ENCODE results near the gene PTRH1. TPM values are rescaled to one million over a fixed set of nuclear protein-coding genes. Genes with fewer than 3 reads are reported as not detected.

PTRH1 gene
- total and polyA plus RNA-seq, 4 donors, result 8.6 to 41.7 (median 24.7) TPM

DNA sequence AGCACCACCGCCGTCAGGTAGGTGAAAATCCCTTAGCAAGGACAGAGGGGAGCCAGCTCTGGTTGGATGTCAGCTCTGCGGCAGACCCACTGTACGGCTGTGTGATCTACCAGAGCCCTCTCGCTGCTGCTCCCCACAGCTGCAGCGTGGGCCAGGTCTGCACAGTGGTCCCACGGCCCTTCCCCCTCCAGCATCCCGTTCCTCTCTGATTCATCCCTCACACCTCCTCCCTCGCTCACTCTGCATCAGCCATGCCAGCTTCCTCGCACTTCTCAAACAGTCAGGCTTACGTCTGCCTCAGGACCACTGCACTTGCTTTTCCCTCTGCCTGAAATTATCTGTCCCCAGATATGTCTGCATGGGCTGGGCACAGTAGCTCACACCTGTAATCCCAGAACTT lies 35.2 kb downstream of the PTRH1 start:
- H3K4me1 ChIP-seq (ENCODE audit: control insufficient read depth in 5 of 5, insufficient read depth in 5 of 5, low read length in 5 of 5), result no peaks in the 10 kb centered on the region
- no peak overlapping the region for H3K9ac ChIP-seq (ENCODE audit: insufficient read depth in 1 of 2, low read length in 2 of 2)
- WGBS, 2 donors, result 92 to 95% methylated on average over 11 of the region's 11 CpGs
- H3K27me3 ChIP-seq (ENCODE audit: control insufficient read depth in 3 of 3, insufficient read depth in 3 of 3, low read length in 2 of 3), result no peaks in the 10 kb centered on the region
- H3K9me3 ChIP-seq (ENCODE audit: control insufficient read depth in 4 of 4, insufficient read depth in 3 of 4, low read length in 3 of 4), result no peaks in the 10 kb centered on the region
- no peak for DNase-seq
- H3K4me3 ChIP-seq, result no peak overlapping the region
- TF ChIP-seq, protein P1, sequence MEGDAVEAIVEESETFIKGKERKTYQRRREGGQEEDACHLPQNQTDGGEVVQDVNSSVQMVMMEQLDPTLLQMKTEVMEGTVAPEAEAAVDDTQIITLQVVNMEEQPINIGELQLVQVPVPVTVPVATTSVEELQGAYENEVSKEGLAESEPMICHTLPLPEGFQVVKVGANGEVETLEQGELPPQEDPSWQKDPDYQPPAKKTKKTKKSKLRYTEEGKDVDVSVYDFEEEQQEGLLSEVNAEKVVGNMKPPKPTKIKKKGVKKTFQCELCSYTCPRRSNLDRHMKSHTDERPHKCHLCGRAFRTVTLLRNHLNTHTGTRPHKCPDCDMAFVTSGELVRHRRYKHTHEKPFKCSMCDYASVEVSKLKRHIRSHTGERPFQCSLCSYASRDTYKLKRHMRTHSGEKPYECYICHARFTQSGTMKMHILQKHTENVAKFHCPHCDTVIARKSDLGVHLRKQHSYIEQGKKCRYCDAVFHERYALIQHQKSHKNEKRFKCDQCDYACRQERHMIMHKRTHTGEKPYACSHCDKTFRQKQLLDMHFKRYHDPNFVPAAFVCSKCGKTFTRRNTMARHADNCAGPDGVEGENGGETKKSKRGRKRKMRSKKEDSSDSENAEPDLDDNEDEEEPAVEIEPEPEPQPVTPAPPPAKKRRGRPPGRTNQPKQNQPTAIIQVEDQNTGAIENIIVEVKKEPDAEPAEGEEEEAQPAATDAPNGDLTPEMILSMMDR (IDR thresholded peaks at IDR 0.05; ENCODE audit: control extremely low read depth, extremely low read depth), result no peak
- no peak for ATAC-seq (ENCODE audit: insufficient read depth, low FRiP score)
- H3K27ac ChIP-seq (ENCODE audit: low read depth in 1 of 2, low read length in 1 of 2), result no peak overlapping the region
- peaks cover 11 to 71% (median 34%) of the 10 kb centered on the region in 4 donors for H3K36me3 ChIP-seq (ENCODE audit: control insufficient read depth in 4 of 4, insufficient read depth in 4 of 4, low read length in 4 of 4)

DNA sequence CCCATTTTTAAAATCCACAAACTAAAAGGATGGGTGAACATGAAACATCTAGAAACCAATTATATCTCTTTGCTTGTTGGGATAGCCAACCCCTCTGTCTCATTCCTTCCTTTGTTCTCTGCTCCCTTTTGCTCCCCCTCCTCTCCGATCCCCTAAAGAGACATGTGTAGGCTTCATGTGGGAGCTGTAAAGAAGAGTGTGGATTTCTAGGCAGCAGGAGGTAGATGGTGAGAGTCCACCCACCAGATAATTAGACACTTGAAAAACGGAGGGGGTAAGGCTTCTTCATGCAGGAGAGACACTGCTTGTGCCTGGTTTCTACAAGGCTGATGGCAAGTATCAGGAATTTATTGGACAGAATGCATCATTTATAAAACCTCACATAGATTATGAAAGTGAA lies 36.0 kb downstream of the PTRH1 start:
- no peak overlapping the region for H3K27ac ChIP-seq (ENCODE audit: low read depth in 1 of 2, low read length in 1 of 2)
- H3K27me3 ChIP-seq (ENCODE audit: control insufficient read depth in 3 of 3, insufficient read depth in 3 of 3, low read length in 2 of 3), result no peaks in the 10 kb centered on the region
- no peak overlapping the region for H3K9ac ChIP-seq (ENCODE audit: insufficient read depth in 1 of 2, low read length in 2 of 2)
- WGBS, 2 donors, result 89 to 92% methylated on average over 2 of the region's 2 CpGs
- ATAC-seq (ENCODE audit: insufficient read depth, low FRiP score) (no peak), DNase-seq (no peak)
- TF ChIP-seq, protein P1 (IDR thresholded peaks at IDR 0.05; ENCODE audit: control extremely low read depth, extremely low read depth), result no peak
- H3K4me1 ChIP-seq (ENCODE audit: control insufficient read depth in 5 of 5, insufficient read depth in 5 of 5, low read length in 5 of 5), result no peaks in the 10 kb centered on the region
- peaks cover 11 to 69% (median 32%) of the 10 kb centered on the region in 4 donors for H3K36me3 ChIP-seq (ENCODE audit: control insufficient read depth in 4 of 4, insufficient read depth in 4 of 4, low read length in 4 of 4)
- H3K4me3 ChIP-seq, result no peak overlapping the region
- H3K9me3 ChIP-seq (ENCODE audit: control insufficient read depth in 4 of 4, insufficient read depth in 3 of 4, low read length in 3 of 4), result no peaks in the 10 kb centered on the region

DNA sequence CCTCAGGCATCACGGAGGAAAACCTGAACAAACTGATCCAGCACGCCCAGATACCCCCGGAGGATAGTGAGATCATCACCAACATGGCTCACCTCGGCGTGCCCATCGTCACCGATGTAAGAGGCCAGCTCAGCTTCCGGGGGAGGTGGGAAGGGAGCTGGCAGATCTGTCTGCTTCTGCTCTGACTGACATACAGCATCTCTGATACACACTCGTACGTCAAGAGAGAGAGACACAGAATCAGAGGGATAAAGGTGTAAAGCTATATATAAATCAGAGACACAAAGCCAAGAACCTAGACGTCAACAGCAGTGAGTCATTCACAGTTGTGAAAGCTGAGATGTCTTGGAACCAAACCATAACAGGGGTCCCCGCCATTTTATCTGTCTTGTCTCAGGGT lies 38.8 kb downstream of the PTRH1 start:
- WGBS, 2 donors, result 94 to 95% methylated on average over 12 of the region's 12 CpGs
- DNase-seq (no peak), ATAC-seq (ENCODE audit: insufficient read depth, low FRiP score) (no peak)
- TF ChIP-seq, protein P1 (IDR thresholded peaks at IDR 0.05; ENCODE audit: control extremely low read depth, extremely low read depth), result no peak
- no peak overlapping the region for H3K9ac ChIP-seq (ENCODE audit: insufficient read depth in 1 of 2, low read length in 2 of 2)
- no peak overlapping the region for H3K4me3 ChIP-seq
- H3K27me3 ChIP-seq (ENCODE audit: control insufficient read depth in 3 of 3, insufficient read depth in 3 of 3, low read length in 2 of 3), result no peaks in the 10 kb centered on the region
- no peaks in the 10 kb centered on the region for H3K4me1 ChIP-seq (ENCODE audit: control insufficient read depth in 5 of 5, insufficient read depth in 5 of 5, low read length in 5 of 5)
- H3K9me3 ChIP-seq (ENCODE audit: control insufficient read depth in 4 of 4, insufficient read depth in 3 of 4, low read length in 3 of 4), result no peaks in the 10 kb centered on the region
- no peak overlapping the region for H3K27ac ChIP-seq (ENCODE audit: low read depth in 1 of 2, low read length in 1 of 2)
- peaks cover 16 to 55% (median 29%) of the 10 kb centered on the region in 4 donors for H3K36me3 ChIP-seq (ENCODE audit: control insufficient read depth in 4 of 4, insufficient read depth in 4 of 4, low read length in 4 of 4)

DNA sequence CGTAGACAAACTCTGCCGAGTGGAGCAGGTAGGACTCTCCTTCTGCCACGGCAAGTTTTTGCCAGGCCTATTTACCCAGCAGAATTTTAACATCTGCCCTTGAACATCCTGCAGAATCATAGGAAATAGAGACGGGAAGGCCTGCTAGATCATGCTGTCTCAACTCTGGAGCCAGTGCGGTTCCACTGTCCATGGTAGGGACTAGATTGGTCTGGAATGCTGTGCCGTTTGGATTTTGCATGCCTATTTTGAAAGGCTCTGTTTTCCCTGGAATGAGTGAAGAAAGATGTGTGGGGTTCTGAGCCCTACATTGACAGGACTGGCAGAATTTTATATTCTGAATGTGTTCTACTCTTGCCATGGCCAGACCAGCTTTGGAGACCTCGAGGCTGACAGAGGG lies 42.2 kb downstream of the PTRH1 start:
- 89 to 90% methylated on average over 7 of the region's 7 CpGs for WGBS, 2 donors
- peaks cover 12 to 34% (median 27%) of the 10 kb centered on the region in 4 donors for H3K36me3 ChIP-seq (ENCODE audit: control insufficient read depth in 4 of 4, insufficient read depth in 4 of 4, low read length in 4 of 4)
- no peaks in the 10 kb centered on the region for H3K27me3 ChIP-seq (ENCODE audit: control insufficient read depth in 3 of 3, insufficient read depth in 3 of 3, low read length in 2 of 3)
- H3K4me1 ChIP-seq (ENCODE audit: control insufficient read depth in 5 of 5, insufficient read depth in 5 of 5, low read length in 5 of 5), result no peaks in the 10 kb centered on the region
- H3K9ac ChIP-seq (ENCODE audit: insufficient read depth in 1 of 2, low read length in 2 of 2), result no peak overlapping the region
- DNase-seq (no peak), ATAC-seq (ENCODE audit: insufficient read depth, low FRiP score) (no peak)
- TF ChIP-seq, protein P1 (IDR thresholded peaks at IDR 0.05; ENCODE audit: control extremely low read depth, extremely low read depth), result no peak
- H3K27ac ChIP-seq (ENCODE audit: low read depth in 1 of 2, low read length in 1 of 2), result no peak overlapping the region
- no peaks in the 10 kb centered on the region for H3K9me3 ChIP-seq (ENCODE audit: control insufficient read depth in 4 of 4, insufficient read depth in 3 of 4, low read length in 3 of 4)
- H3K4me3 ChIP-seq, result no peak overlapping the region
